ENCODE results near the gene SGSM1.

Gene SGSM1

DNA sequence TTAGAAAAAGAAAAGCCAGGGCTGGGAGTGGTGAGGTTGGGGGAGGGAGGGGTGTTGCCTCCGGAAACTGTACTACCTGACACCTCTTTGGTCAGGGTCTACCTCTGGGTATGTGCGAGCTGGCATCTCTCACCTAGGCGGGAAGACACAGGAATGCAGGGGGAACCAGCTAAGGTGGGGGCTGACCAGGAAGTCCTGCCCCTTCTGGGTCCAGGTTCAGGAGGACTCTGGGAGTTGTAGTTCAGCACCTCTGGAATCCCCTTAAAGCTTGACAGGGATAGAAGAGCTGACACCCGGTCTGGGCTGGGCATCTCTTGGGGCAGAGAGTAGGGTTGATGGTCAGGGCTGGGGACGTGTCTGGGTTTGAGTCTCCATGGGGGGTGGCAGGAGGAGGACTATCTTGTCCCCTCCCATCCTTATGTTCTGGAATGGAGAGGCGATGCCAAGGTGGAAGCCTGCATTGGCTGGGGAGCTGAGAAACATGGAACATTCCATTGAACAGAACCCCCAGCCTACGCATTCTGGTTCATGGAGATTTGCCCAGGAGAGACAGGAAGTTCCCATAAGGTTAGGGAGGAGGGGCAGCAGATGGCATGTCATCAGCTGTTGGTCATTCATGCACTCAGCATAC lies 144.4 kb downstream of the SGSM1 start:
- DNase-seq (ENCODE audit: low read depth, low spot score), result no peak

- DNase-seq (ENCODE audit: low read depth, low spot score), result no peak
Measured at GRCh38 chr22:24951942-24952836, 146.2 kb downstream of the SGSM1 start, which contains the start of gene KIAA1671. Gene KIAA1671, plus strand, starts transcription at chr22:24952716. Its CDS starts 75,284 bp downstream, at chr22:25028000.

GRCh38 chr22:24952837-24953383 lies 146.9 kb downstream of the SGSM1 start:
- no peak for DNase-seq (ENCODE audit: low read depth, low spot score)

- no peak for DNase-seq (ENCODE audit: low read depth, low spot score)
Measured at GRCh38 chr22:24953384-24954113, 147.5 kb downstream of the SGSM1 start.

- DNase-seq (ENCODE audit: low read depth, low spot score), result no peak
Measured at GRCh38 chr22:24954114-24954463, 148.1 kb downstream of the SGSM1 start.

GRCh38 chr22:24954856-24955255 lies 148.8 kb downstream of the SGSM1 start:
- no peak for DNase-seq (ENCODE audit: low read depth, low spot score)

DNA sequence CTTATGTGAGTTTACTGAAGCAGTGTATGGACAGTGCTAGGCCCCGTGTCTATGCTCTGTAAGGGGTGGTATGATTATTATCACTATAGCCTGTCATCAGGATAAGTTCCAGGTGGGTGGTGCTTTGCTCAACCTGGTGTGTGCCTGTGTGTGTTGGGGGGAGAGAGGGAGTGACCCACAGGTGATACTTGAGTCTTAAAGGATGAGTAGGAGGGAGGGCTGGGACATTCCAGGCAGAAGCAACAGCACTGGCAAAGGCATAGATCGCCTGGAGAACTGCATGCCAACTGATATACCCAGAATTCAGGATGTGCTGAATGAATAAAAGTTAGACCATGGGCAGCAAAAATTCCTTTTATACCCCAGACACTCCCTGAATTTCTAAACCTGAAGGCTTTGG lies 151.0 kb downstream of the SGSM1 start:
- no peak for DNase-seq (ENCODE audit: low read depth, low spot score)

- no peak for DNase-seq (ENCODE audit: low read depth, low spot score)
Measured at GRCh38 chr22:24961217-24961844, 155.3 kb downstream of the SGSM1 start.

DNA sequence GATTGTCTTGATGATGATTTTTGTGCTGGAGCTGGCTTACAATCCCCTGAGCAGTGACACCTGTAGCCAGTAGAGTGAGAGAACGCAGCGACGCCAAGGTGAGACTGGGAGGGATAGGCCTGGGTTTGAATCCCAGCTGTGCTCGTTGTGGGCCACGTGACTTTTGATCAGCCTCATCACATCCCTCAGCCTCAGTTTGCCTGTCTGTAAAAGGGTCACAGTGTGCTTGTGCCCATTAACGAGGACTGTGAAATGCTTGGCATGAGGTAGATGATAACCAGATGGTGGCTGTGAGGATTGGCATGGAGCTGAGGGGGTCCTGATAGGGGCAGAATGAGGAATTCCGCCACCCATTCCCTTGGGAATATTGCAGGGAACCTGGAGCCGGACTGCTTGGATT lies 156.1 kb downstream of the SGSM1 start:
- no peak for DNase-seq (ENCODE audit: low read depth, low spot score)

DNA sequence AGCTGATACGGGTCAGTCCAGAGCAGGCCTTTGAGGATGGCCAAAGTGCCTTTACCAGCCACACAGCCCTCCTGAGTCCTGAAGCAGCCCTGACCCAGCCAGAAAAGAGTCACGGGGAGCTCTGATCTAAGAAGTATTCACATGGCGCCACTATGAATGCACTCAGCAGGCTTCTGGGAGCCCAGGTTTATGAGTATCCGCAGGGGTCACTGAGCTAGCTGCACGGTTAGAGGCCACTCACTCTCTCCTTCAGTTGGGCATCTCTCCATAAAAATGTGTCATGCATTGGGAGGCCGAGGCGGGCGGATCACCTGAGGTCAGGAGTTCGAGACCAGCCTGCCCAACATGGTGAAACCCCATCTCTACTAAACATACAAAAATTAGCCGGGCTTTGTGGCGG lies 156.8 kb downstream of the SGSM1 start:
- no peak for DNase-seq (ENCODE audit: low read depth, low spot score)

DNA sequence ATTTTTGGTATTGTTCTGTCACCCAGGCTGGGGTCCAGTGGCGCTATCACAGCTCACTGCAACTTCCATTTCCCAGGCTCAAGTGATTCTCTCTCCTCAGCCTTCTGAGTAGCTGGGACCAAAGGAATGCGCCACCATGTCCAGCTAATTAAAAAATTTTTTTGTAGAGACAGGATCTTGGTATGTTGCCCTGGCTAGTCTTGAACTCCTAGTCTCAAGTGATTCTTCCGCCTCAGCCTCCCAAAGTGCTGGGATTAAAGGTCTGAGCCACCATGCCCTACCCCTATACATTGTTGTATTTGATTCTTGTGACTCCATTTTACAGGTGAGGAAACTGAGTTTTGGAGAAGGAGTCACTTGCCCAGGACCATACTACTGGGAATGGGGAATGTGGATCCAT lies 158.4 kb downstream of the SGSM1 start:
- no peak for DNase-seq (ENCODE audit: low read depth, low spot score)

DNA sequence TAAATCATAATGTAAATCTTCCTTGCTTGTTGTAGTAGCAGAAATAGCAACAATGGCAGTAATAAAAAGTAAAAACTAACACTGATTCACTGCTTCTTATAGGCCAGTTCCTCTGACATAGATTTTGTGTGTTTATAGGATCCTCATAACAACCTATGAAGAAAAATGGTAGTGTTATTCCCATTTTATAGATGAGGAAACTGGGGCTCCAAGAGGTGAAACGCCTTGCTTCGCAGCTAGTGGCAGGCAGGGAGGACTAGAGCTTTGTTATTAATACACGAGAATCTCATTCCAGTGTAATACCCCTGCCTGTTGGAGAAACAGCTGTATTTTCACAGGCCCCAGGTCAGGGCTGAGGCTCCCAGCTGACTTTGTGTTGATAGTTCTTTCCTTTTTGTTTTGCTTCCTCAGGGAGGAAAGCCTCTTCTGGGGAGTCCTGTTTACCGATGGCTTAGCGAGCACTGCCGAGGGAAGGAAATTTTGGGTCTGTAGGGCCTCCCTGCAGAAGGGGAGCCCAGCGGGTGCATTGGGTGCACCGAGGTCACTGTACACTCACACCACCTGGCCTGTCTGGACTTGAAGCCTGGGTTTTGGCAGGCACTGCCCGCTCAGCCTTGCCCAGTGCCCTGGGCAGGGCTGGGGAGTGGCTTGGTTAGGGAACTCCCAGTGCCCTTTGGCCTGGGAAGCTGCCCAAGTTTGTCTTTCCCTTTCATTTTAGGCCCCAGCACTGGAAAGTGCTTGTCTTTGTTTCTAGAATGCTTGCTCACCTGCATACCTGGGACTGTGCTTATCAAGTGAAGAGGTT lies 160.0 kb downstream of the SGSM1 start:
- peak; percentile 86 for DNase-seq (ENCODE audit: low read depth, low spot score)

DNA sequence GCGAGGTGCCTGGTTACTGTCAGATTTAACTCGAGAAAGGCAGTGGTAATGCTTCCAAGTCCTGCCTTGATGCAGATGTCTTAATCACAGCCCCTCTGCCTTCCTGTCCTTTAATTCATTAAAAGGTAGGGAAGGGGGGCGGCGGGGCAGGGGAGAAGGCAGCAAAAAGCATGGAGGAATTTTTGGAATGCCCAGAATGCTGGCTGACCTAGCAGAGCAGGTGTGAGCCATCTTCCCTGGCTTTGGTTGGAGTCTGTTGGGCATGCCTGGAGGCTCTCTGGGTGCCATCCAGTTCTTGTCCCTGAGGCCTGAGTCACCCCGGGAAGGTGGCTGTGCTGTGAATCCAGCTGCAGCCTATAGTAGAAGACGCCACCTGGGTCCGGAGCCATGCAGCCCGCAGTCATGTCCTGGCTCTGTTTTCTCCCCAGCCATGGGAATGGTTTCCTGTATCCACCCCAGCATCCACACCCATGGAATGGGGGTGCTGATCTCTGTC lies 162.1 kb downstream of the SGSM1 start:
- no peak for DNase-seq (ENCODE audit: low read depth, low spot score)

DNA sequence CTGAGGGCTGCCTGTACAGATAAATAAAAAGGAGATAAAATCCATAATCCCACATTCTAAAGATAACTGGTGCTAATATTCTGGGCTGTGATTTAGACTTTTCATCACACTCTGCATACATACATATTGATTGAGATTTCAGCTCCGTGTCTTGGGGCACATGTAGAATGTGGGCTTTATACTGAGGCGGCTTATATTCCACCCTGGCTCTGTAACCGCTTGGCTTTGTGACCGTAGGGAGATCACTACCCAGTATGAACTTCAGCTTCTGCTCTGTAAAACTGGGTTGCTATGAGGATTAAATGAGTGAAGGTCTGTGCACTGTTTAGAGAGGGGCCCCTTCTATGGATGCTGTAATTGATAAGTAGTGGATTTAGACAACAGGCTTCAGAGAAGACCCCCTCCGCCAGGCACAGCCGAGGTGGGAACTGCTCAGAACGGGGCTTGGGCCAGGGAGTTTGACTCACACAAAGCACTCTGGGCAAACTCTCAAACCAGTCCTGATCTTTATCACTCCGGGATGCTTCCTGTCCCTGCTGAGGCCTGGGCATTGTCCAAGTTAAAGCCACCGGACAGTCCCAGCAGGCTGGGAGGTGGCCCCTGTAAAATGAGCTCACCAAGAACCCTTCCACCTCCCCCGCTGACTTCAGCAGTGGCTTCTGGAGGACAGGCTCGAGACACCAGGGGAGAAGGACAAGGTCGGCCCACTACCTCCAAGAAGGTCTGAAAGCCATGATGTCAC lies 163.7 kb downstream of the SGSM1 start:
- DNase-seq (ENCODE audit: low read depth, low spot score), result no peak

GRCh38 chr22:24972369-24972768 lies 166.4 kb downstream of the SGSM1 start:
- DNase-seq (ENCODE audit: low read depth, low spot score), result no peak

GRCh38 chr22:24973872-24974271 lies 167.9 kb downstream of the SGSM1 start:
- no peak for DNase-seq (ENCODE audit: low read depth, low spot score)

DNA sequence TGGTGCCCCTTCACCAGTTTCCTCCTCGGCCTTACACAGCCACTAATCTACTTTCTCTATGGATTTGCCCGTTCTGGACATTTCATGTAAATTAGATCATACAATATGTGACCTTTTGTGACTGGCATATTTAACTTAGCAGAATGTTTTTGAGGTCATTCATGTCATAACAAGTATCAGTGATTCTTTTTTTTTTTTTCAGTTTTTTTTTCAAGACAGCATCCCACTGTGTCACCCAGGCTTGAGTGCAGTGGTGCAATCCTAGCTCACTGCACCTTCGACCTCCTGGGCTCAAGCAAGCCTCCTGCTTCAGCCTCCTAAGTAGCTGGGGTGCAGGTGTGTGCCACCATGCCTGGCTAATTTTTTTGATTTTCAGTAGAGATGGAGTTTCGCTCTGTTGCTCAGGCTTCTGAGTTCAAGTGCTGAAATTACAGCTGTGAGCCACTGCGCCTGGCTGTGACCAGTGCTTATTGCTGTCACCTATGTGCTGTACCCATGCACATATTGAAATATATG lies 169.2 kb downstream of the SGSM1 start:
- DNase-seq (ENCODE audit: low read depth, low spot score), result no peak

- DNase-seq (ENCODE audit: low read depth, low spot score), result no peak
Measured at GRCh38 chr22:24975813-24976341, 169.9 kb downstream of the SGSM1 start.

GRCh38 chr22:24976442-24977218 lies 170.6 kb downstream of the SGSM1 start:
- no peak for DNase-seq (ENCODE audit: low read depth, low spot score)

Measured in brain pericyte (primary cell).